Measurements from ENCODE around the gene SDCBP2.
A peak's percentile ranks its signal among the peaks of the same experiment; 100 is the strongest.

Gene SDCBP2

GRCh38 chr20:1338096-1338495 is 9.2 kb upstream of the SDCBP2 start:
- H3K27ac ChIP-seq, result no peak overlapping the region

GRCh38 chr20:1337441-1337840 is 8.5 kb upstream of the SDCBP2 start:
- no peak overlapping the region for H3K27ac ChIP-seq
- TF ChIP-seq CTCF (conservative IDR thresholded peaks at IDR 0.05), result no peak

More at GRCh38 chr20:1338096-1338495, 9.2 kb upstream of the SDCBP2 start:
- TF ChIP-seq CTCF (conservative IDR thresholded peaks at IDR 0.05), result no peak

- TF ChIP-seq CTCF (conservative IDR thresholded peaks at IDR 0.05), result no peak
- no peak overlapping the region for H3K27ac ChIP-seq
These were observed 7.9 kb upstream of the SDCBP2 start for GRCh38 chr20:1336699-1337367.

DNA sequence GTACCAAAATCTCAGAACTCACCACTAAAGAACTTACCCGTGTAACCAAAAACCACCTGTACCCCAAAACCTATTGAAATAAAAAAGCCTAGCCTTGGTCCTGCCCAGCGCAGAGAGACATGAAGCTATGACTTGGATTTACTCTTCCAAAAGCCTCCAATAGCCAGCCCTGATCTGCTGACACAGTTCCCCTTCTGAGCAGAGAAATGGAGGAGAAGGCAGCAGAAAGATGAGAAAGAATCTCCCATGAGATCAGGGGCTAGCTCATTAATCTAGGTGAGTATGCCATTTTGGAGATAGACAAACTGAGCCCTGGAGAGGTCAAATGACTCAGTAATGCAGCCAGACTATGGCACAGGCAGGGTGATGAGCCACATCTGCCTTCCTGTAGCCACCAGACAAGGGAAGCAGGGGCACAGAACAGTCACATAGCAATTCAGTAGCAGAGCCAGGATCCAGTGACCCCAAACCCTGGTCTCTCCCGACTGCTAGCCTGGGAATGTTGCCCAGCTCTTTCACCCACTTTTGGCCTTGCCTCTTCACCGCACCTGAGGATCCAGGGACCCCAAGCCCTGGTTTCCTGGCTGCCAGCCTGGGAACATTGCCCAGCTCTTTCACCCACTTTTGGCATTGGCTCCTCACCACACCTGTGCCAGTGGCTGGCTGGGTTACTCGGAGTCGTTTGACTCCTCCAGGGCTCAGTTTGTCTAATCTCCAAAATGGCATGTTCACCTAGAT is 7.2 kb upstream of the SDCBP2 start:
- H3K27ac ChIP-seq, result no peak overlapping the region
- TF ChIP-seq CTCF (conservative IDR thresholded peaks at IDR 0.05), result no peak

DNA sequence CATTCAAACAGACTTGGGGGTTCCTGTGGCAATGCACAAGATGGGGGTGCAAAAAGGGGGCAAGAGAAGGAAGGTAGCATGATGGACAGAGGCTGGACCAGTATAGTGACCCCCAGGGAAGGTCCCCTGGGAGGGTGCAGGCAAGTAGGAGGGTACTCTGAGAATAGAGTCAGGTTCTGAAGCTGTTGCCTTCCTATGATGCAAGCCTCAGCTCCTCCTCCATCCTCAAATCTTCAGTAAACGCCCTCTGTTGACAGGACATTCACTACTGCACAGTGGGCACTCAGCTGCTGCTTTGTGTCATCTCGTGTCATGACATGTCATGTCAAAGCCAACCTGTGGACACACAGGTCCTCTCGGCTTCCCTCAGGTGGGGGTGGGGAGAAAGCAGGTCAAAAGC is 5.8 kb upstream of the SDCBP2 start:
- peak; percentile 31 for TF ChIP-seq CTCF (conservative IDR thresholded peaks at IDR 0.05)
- H3K27ac ChIP-seq, result no peak overlapping the region

- H3K27ac ChIP-seq, result no peak overlapping the region
- no peak for TF ChIP-seq CTCF (conservative IDR thresholded peaks at IDR 0.05)
These were observed 5.4 kb upstream of the SDCBP2 start for GRCh38 chr20:1334370-1334731.

GRCh38 chr20:1333462-1334369 is 4.8 kb upstream of the SDCBP2 start:
- no peak for TF ChIP-seq CTCF (conservative IDR thresholded peaks at IDR 0.05)
- H3K27ac ChIP-seq, result no peak overlapping the region
